ENCODE measurements around the gene NPLOC4.

NPLOC4 gene

DNA sequence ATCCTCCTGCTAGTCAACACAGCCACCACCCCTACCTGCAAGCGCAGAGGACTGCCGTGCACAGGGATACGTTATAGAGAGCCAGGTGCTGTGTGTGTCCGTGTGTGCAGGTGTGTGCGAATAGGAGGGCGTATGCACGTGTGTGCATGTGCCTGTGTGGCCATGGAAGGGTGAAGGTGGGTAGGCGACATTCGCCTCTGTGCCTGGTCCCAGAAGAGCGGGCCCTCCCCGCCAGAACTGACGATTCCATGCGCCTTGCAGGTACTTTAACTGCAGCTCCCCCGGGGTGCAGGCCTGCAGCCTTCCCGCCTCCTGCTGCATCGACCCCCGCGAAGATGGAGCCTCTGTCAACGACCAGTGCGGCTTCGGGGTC is 10.7 kb upstream of the NPLOC4 start:
- H3K4me3 ChIP-seq (ENCODE audit: low read length) = no peak overlapping the region
- TF ChIP-seq, protein P1, sequence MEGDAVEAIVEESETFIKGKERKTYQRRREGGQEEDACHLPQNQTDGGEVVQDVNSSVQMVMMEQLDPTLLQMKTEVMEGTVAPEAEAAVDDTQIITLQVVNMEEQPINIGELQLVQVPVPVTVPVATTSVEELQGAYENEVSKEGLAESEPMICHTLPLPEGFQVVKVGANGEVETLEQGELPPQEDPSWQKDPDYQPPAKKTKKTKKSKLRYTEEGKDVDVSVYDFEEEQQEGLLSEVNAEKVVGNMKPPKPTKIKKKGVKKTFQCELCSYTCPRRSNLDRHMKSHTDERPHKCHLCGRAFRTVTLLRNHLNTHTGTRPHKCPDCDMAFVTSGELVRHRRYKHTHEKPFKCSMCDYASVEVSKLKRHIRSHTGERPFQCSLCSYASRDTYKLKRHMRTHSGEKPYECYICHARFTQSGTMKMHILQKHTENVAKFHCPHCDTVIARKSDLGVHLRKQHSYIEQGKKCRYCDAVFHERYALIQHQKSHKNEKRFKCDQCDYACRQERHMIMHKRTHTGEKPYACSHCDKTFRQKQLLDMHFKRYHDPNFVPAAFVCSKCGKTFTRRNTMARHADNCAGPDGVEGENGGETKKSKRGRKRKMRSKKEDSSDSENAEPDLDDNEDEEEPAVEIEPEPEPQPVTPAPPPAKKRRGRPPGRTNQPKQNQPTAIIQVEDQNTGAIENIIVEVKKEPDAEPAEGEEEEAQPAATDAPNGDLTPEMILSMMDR (IDR thresholded peaks at IDR 0.05; ENCODE audit: insufficient read depth, low read depth, low read length, missing control alignments) = no peak
- no peak for DNase-seq (ENCODE audit: low read depth)

DNA sequence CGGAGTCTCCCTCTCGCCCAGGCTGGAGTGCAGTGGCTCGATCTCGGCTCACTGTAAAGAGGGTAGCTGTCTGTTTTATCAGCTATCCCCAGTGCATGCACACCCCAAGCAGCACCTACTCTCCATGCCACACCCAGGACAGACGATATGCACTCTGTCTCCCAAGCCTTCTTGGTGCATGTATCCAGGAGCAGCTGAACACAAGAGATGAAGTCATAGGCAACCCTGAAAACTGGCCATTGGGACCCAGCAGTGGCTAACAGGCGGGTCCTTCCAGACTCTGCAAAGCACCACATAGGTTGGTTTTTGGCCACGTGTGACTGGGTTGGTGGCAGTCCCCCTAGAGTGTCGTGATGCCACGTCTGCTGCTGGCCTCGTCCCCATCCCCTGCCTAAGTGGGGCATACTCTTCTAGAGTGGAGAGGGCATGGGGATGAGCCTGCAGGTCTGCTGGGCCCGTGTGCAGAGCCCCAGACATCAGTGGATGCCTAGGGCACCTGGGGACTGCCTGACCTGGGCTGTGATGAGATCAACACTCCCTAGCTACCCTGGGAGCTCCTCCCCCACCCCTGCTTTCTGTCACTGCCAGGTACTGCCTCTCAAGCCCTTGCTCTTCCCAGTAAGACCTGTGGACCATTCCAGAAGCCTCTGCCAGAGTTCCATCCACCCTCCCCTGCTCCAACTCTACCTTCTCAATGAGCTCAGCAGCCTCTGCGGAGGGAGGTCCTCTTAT is 10.1 kb upstream of the NPLOC4 start:
- DNase-seq (ENCODE audit: low read depth) = no peak
- no peak overlapping the region for H3K4me3 ChIP-seq (ENCODE audit: low read length)
- TF ChIP-seq, protein P1 (IDR thresholded peaks at IDR 0.05; ENCODE audit: insufficient read depth, low read depth, low read length, missing control alignments) = no peak

DNA sequence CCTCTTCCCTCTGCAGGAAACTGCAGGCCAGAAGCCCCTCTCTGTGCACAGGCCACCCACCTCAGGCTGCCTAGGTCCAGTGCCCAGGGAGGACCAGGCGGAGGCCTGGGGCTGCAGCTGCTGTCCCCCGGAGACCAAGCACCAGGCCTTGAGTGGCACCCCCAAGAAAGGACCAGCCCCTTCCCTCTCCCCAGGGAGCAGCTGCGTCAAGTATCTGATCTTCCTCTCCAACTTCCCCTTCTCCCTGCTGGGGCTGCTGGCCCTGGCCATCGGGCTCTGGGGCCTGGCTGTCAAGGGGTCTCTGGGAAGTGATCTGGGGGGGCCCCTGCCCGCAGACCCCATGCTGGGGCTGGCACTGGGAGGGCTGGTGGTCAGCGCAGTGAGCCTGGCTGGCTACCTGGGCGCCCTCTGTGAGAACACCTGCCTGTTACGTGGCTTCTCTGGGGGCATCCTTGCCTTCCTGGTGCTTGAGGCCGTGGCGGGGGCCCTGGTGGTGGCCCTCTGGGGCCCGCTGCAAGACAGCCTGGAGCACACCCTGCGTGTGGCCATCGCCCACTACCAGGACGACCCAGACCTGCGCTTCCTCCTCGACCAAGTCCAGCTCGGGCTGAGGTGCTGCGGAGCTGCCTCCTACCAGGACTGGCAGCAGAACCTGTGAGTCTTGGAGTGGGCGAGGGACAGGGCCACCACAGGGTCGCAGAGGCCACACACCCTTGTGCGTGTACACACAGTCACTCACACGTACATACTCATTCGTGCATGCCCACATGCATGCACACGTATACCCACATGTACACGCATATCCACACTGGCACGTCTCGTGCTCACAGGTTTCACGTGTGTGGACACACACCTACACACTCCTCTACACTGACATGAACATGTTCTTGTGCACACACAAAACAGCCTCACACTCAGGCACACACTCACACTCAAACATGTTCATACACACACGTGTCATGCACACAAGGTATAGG is 8.4 kb upstream of the NPLOC4 start:
- DNase-seq (ENCODE audit: low read depth) = no peak
- TF ChIP-seq, protein P1 (IDR thresholded peaks at IDR 0.05; ENCODE audit: insufficient read depth, low read depth, low read length, missing control alignments) = no peak
- H3K4me3 ChIP-seq (ENCODE audit: low read length) = no peak overlapping the region

DNA sequence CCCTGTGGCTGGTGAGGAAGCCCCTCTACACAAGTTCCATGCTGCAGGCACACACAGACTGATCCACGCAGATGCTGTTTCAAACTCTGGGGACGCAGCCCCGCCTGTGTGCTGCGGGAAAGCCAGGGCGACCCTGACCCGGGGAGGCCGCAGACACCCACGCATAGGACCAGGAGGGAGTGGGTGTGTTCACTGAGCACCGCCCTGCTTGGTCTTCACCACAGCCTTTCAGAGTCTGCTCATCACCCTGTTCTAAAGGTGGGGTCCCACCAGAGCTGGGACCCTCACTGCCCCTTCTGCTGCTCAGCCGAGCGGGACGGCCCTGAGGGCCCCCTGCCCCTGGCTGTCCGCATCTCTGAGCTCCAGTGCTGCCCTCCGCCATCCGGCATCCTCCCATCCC is 7.6 kb upstream of the NPLOC4 start:
- no peak overlapping the region for H3K4me3 ChIP-seq (ENCODE audit: low read length)
- TF ChIP-seq, protein P1 (IDR thresholded peaks at IDR 0.05; ENCODE audit: insufficient read depth, low read depth, low read length, missing control alignments) = no peak
- no peak for DNase-seq (ENCODE audit: low read depth)

DNA sequence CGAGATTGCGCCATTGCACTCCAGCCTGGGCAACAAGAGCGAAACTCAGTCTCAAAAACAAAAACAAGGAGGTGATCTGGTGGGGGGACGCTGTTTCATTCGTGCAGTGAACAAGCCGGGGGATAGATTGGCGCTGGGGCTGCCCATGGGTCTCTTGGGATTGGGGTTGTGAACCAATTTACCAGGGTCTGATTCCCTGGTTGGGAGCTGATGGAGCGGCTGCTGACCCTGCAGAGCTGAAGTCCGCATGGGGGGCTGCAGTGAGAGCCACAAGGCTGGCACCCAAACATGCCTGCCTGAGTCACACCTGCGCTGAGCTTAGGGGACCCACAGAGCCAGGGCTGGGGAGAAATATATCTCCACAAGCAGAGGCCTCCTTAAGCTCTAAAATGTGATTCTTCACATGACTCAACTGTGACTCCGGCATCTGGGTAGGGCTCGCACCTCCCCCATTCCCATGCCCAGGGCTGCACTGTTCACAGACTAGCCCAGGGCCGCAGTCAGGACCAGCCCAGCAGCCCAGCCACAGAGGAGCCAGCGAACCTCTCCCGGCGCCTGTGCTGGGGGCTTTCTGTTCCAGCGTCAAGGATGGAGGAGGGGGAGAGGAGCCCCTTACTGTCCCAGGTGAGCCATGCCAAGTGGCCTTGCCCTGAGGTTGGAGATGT is 5.0 kb upstream of the NPLOC4 start:
- DNase-seq (ENCODE audit: low read depth) = peak; percentile 88
- TF ChIP-seq, protein P1 (IDR thresholded peaks at IDR 0.05; ENCODE audit: insufficient read depth, low read depth, low read length, missing control alignments) = no peak
- H3K4me3 ChIP-seq (ENCODE audit: low read length) = no peak overlapping the region

DNA sequence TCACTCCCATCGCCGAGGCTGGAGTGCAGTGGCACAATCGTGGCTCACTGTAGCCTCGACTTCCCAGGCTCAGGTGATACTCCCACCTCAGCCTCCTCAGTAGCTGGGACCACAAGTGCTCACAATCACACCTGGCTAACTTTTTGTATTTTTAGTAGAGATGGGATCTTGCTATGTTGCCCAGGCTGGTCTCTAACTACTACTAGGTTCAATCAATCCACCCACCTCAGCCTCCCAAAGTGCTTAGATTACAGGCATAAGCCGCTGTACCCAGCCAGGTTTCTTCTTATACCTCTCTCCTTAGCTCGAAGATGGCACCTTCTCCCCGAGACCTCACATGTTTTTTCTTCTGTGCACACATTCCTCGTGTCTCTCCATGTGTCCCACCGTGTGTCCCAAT is 3.1 kb upstream of the NPLOC4 start:
- no peak for DNase-seq (ENCODE audit: low read depth)
- TF ChIP-seq, protein P1 (IDR thresholded peaks at IDR 0.05; ENCODE audit: insufficient read depth, low read depth, low read length, missing control alignments) = no peak
- H3K4me3 ChIP-seq (ENCODE audit: low read length) = no peak overlapping the region

All from epithelial cell of esophagus (primary cell).